22Rv1 (cell line): ENCODE results near the gene DUSP12.

Source experiments
- H3K27ac ChIP-seq: fragments of 450-650 bp; 2 replicates; pipeline ENCODE4 v1.5.1; 2017
- ZFX ChIP-seq: fragments of 450-650 bp; IDR thresholded peaks from 2 replicates; pipeline ENCODE4 v1.6.1; 2017; ENCODE audit warnings: antibody characterized with exemption, borderline replicate concordance
- TF ChIP-seq, protein P1 (sequence below): fragments of 450-650 bp; IDR thresholded peaks from 2 replicates; pipeline ENCODE4 v1.5.1; 2017; ENCODE audit warnings: mild to moderate bottlenecking

DUSP12 gene, protein sequence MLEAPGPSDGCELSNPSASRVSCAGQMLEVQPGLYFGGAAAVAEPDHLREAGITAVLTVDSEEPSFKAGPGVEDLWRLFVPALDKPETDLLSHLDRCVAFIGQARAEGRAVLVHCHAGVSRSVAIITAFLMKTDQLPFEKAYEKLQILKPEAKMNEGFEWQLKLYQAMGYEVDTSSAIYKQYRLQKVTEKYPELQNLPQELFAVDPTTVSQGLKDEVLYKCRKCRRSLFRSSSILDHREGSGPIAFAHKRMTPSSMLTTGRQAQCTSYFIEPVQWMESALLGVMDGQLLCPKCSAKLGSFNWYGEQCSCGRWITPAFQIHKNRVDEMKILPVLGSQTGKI

GRCh38 chr1:161749509-161750407, at the start of gene DUSP12:
TSS of gene DUSP12 (plus strand) at chr1:161749786. CDS start at chr1:161749802, 16 bp downstream.
- TF ChIP-seq, protein P1, sequence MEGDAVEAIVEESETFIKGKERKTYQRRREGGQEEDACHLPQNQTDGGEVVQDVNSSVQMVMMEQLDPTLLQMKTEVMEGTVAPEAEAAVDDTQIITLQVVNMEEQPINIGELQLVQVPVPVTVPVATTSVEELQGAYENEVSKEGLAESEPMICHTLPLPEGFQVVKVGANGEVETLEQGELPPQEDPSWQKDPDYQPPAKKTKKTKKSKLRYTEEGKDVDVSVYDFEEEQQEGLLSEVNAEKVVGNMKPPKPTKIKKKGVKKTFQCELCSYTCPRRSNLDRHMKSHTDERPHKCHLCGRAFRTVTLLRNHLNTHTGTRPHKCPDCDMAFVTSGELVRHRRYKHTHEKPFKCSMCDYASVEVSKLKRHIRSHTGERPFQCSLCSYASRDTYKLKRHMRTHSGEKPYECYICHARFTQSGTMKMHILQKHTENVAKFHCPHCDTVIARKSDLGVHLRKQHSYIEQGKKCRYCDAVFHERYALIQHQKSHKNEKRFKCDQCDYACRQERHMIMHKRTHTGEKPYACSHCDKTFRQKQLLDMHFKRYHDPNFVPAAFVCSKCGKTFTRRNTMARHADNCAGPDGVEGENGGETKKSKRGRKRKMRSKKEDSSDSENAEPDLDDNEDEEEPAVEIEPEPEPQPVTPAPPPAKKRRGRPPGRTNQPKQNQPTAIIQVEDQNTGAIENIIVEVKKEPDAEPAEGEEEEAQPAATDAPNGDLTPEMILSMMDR, result peak; percentile 58
- no peak for TF ChIP-seq ZFX
- H3K27ac ChIP-seq, result peak within 1 kb of the TSS; percentile 95

- no peak overlapping the region for H3K27ac ChIP-seq
- no peak for TF ChIP-seq ZFX
- TF ChIP-seq, protein P1, result no peak
These were observed 47.3 kb upstream of the DUSP12 start for GRCh38 chr1:161702250-161702649.

DNA sequence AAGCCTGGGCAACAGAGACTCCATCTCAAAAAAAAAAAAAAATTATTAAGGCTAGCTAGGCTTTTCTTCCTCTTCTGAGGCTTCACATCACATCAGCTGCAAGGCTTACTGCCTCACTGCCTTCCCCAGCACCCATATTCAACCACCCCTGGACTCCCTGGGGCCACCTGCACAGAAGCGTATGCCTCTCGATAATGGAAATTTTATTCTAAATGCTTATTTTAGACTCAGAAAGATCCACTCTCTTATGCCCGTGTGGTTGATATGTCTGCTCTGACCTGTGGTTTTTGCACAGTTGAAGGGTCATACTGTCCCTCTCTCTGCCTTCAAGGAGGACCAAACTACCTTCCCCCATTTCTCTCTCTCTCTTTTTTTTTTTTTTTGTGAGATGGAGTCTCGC, 44.0 kb upstream of the DUSP12 start:
- TF ChIP-seq ZFX, result no peak
- TF ChIP-seq, protein P1, result no peak
- H3K27ac ChIP-seq, result no peak overlapping the region

DNA sequence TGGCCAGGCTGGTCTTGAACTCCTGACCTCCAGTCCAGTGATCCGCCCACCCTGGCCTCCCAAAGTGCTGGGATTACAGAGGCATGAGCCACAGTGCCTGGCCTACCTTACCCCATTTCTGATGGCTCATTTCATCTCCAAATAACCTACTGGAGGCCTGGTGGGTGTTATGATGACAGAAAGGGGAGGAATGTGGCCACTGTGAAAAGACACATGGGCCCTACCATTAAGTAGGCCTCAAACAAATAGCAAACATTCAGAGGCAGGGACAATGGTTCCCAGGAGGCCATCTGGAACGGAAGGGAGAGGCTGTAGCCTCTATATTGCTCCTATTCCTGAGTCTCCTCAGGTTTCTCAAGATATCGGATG, 43.5 kb upstream of the DUSP12 start:
- TF ChIP-seq, protein P1, result no peak
- TF ChIP-seq ZFX, result no peak
- no peak overlapping the region for H3K27ac ChIP-seq

- no peak within 1 kb of the TSS for H3K27ac ChIP-seq
- TF ChIP-seq, protein P1, result no peak
- TF ChIP-seq ZFX, result no peak
These were observed 42.9 kb upstream of the DUSP12 start, which contains the start of gene FCRLA for GRCh38 chr1:161706482-161707347. TSS of gene FCRLA (plus strand) at chr1:161707229. CDS start at chr1:161707265, 36 bp downstream.

GRCh38 chr1:161707503-161707902, 42.1 kb upstream of the DUSP12 start:
- TF ChIP-seq, protein P1, result no peak
- TF ChIP-seq ZFX, result no peak
- no peak overlapping the region for H3K27ac ChIP-seq
